Measurements from ENCODE around the gene SORL1. TPM values are rescaled to one million over a fixed set of nuclear protein-coding genes. Genes with fewer than 3 reads are reported as not detected.

Gene SORL1
- total and polyA plus RNA-seq, 2 of the 8 experiments (the other 6 are each of a cell fraction or from before 2014, with no cell fraction given): 38.1 to 65.5 TPM

- TF ChIP-seq CHD1 (IDR thresholded peaks at IDR 0.05; ENCODE audit: low read depth, low read length): no peak
Measured at GRCh38 chr11:121452609-121453150, 566 bp downstream of the SORL1 start, which contains the start of gene SORL1-AS1 (continued).

Data from H1 (cell line).